DND-41 (cell line): ENCODE data around the gene RIMOC1.
A peak's percentile ranks its signal among the peaks of the same experiment; 100 is the strongest.

ENCODE experiments used
- ATAC-seq: fragments of 200-7000 bp; cut with Tn5 transposase; 3 replicates; pipeline ENCODE4 v1.9.1; 2021; ENCODE audit warnings: low read depth; ENCODE audit not compliant: insufficient read depth
- DNase-seq: peaks from one replicate; pipeline ENCODE4 v3.0.0-alpha.2; 2020
- H2AFZ ChIP-seq: 2 replicates; pipeline ENCODE4 v1.6.0; 2012; ENCODE audit warnings: low read depth, low read length
- H3K27ac ChIP-seq: 2 replicates; pipeline ENCODE4 v1.5.1; 2012; ENCODE audit warnings: low read length, inconsistent platforms
- H3K27me3 ChIP-seq: fragments of 200-600 bp; sonication (generic); 2 replicates; pipeline ENCODE4 v1.6.0; 2012; ENCODE audit warnings: low read length, mild to moderate bottlenecking, inconsistent platforms; ENCODE audit not compliant: insufficient read depth, poor library complexity
- H3K36me3 ChIP-seq: 2 replicates; pipeline ENCODE4 v1.5.1; 2012; ENCODE audit warnings: low read length, inconsistent platforms; ENCODE audit not compliant: insufficient read depth
- H3K4me1 ChIP-seq: 2 replicates; pipeline ENCODE4 v1.5.1; 2012; ENCODE audit warnings: mild to moderate bottlenecking, low read length; ENCODE audit not compliant: insufficient read depth
- H3K4me2 ChIP-seq: 2 replicates; pipeline ENCODE4 v1.6.0; 2012; ENCODE audit warnings: mild to moderate bottlenecking, moderate library complexity, low read length, inconsistent platforms; ENCODE audit not compliant: insufficient read depth
- H3K4me3 ChIP-seq, 2 experiments: fragments of 200-600 bp in 1 of 2; shearing (Covaris generic) in 1 of 2; 2 replicates each; pipeline ENCODE4 v1.5.1; 2012 to 2016; ENCODE audit warnings: inconsistent platforms in 2 of 2, low read length in 2 of 2, mild to moderate bottlenecking in 2 of 2, low read depth in 1 of 2, moderate library complexity in 1 of 2
- H3K79me2 ChIP-seq: 2 replicates; pipeline ENCODE4 v1.6.0; 2012; ENCODE audit warnings: low read length, inconsistent platforms; ENCODE audit not compliant: insufficient read depth
- H3K9ac ChIP-seq: 2 replicates; pipeline ENCODE4 v1.6.0; 2012; ENCODE audit warnings: low read depth, mild to moderate bottlenecking, inconsistent platforms, low read length, moderate library complexity
- H3K9me3 ChIP-seq: 2 replicates; pipeline ENCODE4 v1.5.1; 2012; ENCODE audit warnings: low read length, moderate library complexity, mild to moderate bottlenecking, inconsistent platforms; ENCODE audit not compliant: insufficient read depth, severe bottlenecking
- H4K20me1 ChIP-seq: 2 replicates; pipeline ENCODE4 v1.6.0; 2012; ENCODE audit warnings: low read length; ENCODE audit not compliant: insufficient read depth
- CTCF ChIP-seq: IDR thresholded peaks from 2 replicates; pipeline ENCODE4 v1.5.1; 2012; ENCODE audit warnings: borderline replicate concordance, low read length, moderate library complexity, mild to moderate bottlenecking; ENCODE audit not compliant: poor library complexity, severe bottlenecking; ENCODE audit errors: extremely low read depth
- EZH2 ChIP-seq: IDR thresholded peaks from 3 replicates; pipeline ENCODE4 v1.6.1; 2012; ENCODE audit warnings: borderline replicate concordance, low read depth, mild to moderate bottlenecking, moderate library complexity, low read length, inconsistent platforms; ENCODE audit not compliant: severe bottlenecking

The RIMOC1 gene

GRCh38 chr5:41918105-41918504, 14.0 kb downstream of the RIMOC1 start:
- Histone ChIP-seq H3K4me2 (no peak overlapping the region), H4K20me1 (no peaks in the 10 kb centered on the region), H2AFZ (no peak overlapping the region), H3K9me3 (no peaks in the 10 kb centered on the region), H3K4me1 (no peaks in the 10 kb centered on the region), H3K4me3 (no peak overlapping the region), H3K36me3 (peaks cover 77% of the 10 kb centered on the region), H3K27ac (no peak overlapping the region), H3K27me3 (no peaks in the 10 kb centered on the region), H3K79me2 (peaks cover 4% of the 10 kb centered on the region; the same call in 1 of the 2 replicates), H3K9ac (no peak overlapping the region)
- DNase-seq: no peak
- ATAC-seq: no peak
- TF ChIP-seq EZH2 (no peak), CTCF (no peak)

- Histone ChIP-seq H4K20me1 (no peaks in the 10 kb centered on the region), H3K4me1 (peaks cover 22% of the 10 kb centered on the region), H3K79me2 (peaks cover 16% of the 10 kb centered on the region), H3K9me3 (no peaks in the 10 kb centered on the region), H3K4me2 (no peak overlapping the region), H3K9ac (no peak overlapping the region), H3K27ac (no peak overlapping the region), H2AFZ (no peak overlapping the region), H3K4me3 (no peak overlapping the region), H3K27me3 (no peaks in the 10 kb centered on the region), H3K36me3 (peaks cover 48% of the 10 kb centered on the region)
- DNase-seq (no peak), ATAC-seq (no peak)
- no peak for TF ChIP-seq CTCF
- no peak for TF ChIP-seq EZH2
These were observed 17.0 kb downstream of the RIMOC1 start for GRCh38 chr5:41921166-41921565.

- DNase-seq (no peak), ATAC-seq (no peak)
- Histone ChIP-seq H4K20me1 (no peaks in the 10 kb centered on the region), H3K9me3 (no peaks in the 10 kb centered on the region), H3K36me3 (peaks cover 42% of the 10 kb centered on the region), H3K9ac (no peak overlapping the region), H3K27ac (no peak overlapping the region), H3K4me2 (no peak overlapping the region), H3K79me2 (peaks cover 16% of the 10 kb centered on the region), H2AFZ (no peak overlapping the region), H3K4me1 (peaks cover 28% of the 10 kb centered on the region), H3K27me3 (no peaks in the 10 kb centered on the region), H3K4me3 (no peak overlapping the region)
- no peak for TF ChIP-seq EZH2
These were observed 17.7 kb downstream of the RIMOC1 start for GRCh38 chr5:41921874-41922273.

GRCh38 chr5:41924526-41924871, 20.4 kb downstream of the RIMOC1 start:
- H3K9ac ChIP-seq: peak overlapping the region; percentile 100
- H4K20me1 ChIP-seq: no peaks in the 10 kb centered on the region
- H3K79me2 ChIP-seq: peaks cover 15% of the 10 kb centered on the region
- peaks cover 21% of the 10 kb centered on the region for H3K36me3 ChIP-seq
- H3K4me2 ChIP-seq: peak overlapping the region; percentile 71
- H3K9me3 ChIP-seq: no peaks in the 10 kb centered on the region
- H3K27ac ChIP-seq: peak overlapping the region; percentile 83
- peak overlapping the region; percentile 88 to 92; a peak in 3 of 4 replicates for H3K4me3 ChIP-seq
- ATAC-seq: no peak
- H2AFZ ChIP-seq: peak overlapping the region; percentile 95
- peaks cover 36% of the 10 kb centered on the region for H3K4me1 ChIP-seq
- no peak for DNase-seq
- no peaks in the 10 kb centered on the region for H3K27me3 ChIP-seq
- TF ChIP-seq EZH2 (no peak), CTCF (no peak)
